ENCODE data around the gene KRTAP4-8.
"Not testable (repeated sequence)": the region's sequence is repeated elsewhere in the genome, so short reads cannot be mapped to it uniquely, and the experiment has no call there.

DNA sequence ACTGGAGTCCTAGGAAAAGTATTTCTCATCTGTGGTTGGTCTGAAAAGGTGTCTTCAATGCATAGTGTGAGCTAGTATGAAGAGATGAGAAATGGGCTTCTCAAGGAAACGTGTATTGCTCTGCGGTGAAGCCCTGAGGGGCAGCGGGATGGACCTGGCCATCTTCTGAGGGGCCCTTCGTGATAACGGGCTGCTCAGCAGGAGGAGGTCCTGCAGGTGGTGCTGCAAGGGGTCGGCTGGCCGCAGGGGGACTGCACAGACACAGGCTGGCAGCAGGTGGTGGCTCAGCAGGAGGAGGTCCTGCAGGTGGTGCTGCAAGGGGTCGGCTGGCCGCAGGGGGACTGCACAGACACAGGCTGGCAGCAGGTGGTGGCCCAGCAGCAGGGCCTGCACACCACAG, 43.4 kb downstream of the KRTAP4-8 start:
- TF ChIP-seq, protein P1, sequence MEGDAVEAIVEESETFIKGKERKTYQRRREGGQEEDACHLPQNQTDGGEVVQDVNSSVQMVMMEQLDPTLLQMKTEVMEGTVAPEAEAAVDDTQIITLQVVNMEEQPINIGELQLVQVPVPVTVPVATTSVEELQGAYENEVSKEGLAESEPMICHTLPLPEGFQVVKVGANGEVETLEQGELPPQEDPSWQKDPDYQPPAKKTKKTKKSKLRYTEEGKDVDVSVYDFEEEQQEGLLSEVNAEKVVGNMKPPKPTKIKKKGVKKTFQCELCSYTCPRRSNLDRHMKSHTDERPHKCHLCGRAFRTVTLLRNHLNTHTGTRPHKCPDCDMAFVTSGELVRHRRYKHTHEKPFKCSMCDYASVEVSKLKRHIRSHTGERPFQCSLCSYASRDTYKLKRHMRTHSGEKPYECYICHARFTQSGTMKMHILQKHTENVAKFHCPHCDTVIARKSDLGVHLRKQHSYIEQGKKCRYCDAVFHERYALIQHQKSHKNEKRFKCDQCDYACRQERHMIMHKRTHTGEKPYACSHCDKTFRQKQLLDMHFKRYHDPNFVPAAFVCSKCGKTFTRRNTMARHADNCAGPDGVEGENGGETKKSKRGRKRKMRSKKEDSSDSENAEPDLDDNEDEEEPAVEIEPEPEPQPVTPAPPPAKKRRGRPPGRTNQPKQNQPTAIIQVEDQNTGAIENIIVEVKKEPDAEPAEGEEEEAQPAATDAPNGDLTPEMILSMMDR (conservative IDR thresholded peaks at IDR 0.05; ENCODE audit: low read depth, low read length), result not testable (repeated sequence)
- not testable (repeated sequence) for TF ChIP-seq EZH2phosphoT487 (IDR thresholded peaks at IDR 0.05; ENCODE audit: borderline replicate concordance, low read length); EZH2 (IDR thresholded peaks at IDR 0.05; ENCODE audit: low read length, unreplicated experiment)

All from PC-3 (cell line).